GM10847 (cell line): Measurements from ENCODE around the gene ZNF697.

ENCODE experiments used
- POLR2A ChIP-seq: IDR thresholded peaks from 2 replicates; pipeline ENCODE4 v1.6.1; 2011; ENCODE audit not compliant: insufficient read length; ENCODE audit errors: extremely low read depth

Gene ZNF697

DNA sequence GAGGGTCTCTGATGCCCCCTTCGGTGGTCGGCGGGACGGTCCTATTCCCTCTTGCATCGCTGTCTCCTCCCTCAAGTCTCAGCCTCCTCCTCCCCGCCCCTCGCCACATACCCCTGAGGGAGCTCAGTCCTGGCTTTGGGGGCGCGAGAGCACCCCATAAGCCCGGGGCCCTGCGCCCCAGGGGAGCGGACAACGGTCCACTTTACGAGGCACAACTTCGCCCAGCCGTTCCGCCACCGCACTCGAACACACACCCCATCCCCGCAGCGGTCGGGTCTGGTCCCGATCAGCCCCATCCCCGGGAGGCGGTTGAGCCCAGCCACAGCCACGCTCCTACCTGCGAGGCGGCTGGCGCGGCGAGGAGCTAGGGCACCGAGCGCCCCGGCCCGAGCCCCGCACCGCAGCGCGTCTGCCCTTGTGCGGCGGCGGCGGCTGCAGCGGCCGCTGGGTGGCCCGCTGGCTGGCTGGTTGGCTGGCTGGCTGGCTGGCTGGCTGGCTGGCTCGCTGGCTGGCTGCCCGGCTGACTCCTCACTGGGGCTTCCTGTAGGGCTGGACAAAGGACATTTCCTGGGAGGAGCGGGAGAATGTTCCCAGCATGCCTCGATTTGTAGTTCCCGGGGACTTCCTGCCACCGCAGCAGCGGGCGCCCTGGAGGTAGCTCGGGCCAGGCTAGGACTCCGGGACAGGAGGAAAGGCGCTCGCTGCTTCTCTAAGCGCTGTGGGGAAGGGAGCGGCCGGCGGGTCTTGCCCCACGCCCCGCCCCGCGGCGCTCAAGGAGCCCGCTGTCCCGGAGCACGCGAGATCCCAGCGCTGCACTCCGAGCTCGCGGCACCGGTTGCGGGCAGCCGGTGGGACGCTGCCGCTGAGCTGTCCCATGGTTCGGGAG is at the start of gene ZNF697:
TSS of gene ZNF697 (minus strand) at position 533 of the 886 bp plus-strand sequence. CDS start 22,166 bp downstream, outside the sequence.
- TF ChIP-seq POLR2A: peak; percentile 39

DNA sequence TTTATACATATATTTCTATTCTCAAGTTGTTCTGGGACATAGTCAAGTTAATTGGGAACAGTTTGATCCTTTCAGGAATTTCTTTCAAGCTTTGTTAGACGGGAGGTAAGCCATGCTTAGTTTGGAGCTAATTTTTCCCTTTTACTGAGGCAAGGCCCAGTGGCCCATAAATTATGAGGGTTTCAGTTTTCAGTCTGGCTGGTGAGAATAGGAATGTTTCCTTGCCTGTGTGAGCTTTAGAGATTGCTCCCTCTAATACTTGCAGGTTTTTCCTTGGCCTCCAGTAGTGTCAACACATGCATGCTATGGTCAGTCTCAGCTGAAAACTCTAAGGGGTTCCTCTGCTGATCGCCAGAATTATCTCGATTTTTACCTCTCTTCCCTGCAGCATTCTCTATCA is 49.5 kb upstream of the ZNF697 start:
- TF ChIP-seq POLR2A: no peak

DNA sequence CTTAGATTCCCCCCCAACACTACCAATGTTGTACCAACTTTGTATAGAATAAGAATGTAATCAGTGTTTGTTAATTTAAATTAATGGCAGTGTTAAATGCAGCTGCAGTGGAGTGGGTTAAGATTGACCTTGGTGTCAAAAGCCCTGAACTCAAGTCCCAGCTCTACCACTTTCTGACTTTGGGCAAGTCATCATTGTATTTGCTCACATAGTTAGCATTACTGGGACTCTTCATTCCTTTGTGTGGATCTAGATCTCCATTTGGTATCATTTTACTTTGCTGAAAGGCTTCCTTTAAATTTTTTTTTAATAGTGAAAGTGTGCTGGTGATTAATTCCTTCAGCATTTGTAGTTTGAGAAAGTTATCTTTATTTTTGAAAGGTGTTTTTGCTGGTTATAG is 41.4 kb upstream of the ZNF697 start:
- TF ChIP-seq POLR2A: no peak

DNA sequence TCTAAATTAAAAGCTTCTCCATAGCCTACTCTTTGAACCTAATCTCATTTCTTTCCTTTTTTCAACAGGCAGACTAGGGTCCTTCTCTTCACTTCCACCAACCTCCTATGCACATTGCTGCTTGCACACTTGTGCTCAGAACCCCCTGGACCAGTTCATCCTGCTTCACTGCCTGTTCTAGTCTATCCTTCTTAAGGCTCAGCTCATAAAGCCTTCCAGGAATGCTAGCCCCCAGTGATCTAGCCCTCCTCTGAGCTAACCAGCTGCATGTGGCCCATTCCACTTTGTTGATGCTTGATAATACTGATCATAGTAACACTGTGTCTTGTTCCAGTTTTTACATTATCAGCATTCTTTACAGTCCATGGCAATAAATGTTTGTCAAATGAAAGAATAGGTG is 40.7 kb upstream of the ZNF697 start:
- no peak for TF ChIP-seq POLR2A

DNA sequence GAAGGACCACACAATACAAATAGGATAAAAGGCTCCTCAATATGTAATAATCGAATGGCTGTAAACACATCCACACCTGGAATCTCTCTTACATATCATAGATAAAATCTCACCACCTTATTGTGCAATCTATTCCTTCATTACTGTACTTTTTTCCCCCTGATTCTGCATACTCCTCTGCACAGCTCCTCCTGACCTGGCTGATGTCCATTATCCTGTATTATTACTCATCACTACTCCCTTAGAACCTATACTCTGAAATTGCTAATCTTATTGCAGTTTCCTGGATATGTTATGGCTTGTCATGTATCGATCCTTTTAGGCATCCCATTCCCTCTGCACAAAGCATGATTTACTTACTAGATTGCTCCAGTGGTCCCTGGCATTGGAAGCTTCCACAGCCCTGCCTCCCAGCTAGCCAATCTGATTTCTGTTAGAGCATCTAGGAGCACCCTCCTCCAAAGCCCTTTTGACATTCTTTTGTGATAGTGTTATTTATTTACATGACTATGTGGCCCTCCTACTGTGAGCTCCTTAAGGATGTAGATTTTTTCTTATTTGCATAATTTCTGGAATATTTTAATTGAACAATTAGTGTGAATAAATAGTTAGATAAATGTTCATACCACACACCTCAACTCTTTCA is 39.5 kb upstream of the ZNF697 start:
- TF ChIP-seq POLR2A: no peak

DNA sequence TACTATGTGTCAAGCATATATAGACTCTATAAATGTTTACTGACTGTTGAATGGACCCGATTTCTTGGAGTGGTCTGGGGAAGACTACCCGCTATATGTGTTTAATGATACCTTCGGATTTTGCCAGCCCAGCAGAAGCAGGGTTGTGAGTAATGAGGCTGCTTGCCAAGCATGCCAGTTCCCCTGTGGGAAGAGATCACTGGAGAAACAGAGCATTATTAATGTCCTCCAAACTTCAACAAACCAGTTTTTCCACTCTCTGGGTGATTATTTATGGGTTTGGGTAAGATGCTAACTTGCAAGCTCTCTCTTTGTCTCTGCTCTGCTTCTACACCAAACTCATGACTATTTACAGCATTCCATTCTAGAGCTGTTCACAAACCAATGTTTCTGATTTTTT is 38.6 kb upstream of the ZNF697 start:
- no peak for TF ChIP-seq POLR2A

DNA sequence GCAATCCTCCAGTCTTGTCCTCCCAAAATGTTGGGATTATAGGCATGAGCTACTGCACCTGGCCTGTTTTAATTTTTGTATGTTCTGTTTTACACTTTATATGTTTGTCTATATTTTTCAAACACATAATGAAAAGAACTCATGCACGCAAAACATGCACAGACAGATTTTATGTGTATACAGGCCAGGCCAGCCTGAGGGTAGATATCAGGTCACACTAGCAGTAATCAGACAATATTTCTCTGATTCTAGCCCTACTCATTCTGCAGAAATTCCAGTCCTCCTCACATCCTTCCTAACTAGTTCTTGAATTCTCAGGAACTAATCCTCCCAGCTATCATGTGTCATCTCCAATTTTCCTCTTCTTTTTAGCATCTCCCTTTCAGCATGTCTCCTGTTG is 35.8 kb upstream of the ZNF697 start:
- TF ChIP-seq POLR2A: no peak

DNA sequence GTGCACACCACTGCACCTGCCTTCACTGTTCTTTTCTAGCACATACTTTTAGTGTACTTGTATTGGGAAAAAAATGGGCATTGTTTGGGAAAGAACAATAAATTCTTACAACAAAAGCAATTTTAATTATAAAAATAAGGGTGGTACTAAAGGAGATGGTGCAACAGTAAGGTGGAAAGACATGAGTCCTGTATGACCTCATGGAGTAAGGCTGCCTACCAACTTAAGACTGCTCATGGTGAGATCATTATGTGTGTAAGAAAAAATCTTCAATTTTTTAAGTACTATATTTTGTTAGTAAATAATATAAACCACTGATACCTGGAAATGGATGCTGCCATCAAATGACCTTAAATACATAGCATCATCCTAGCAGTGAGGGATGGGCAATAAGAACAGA is 34.1 kb upstream of the ZNF697 start:
- TF ChIP-seq POLR2A: no peak

DNA sequence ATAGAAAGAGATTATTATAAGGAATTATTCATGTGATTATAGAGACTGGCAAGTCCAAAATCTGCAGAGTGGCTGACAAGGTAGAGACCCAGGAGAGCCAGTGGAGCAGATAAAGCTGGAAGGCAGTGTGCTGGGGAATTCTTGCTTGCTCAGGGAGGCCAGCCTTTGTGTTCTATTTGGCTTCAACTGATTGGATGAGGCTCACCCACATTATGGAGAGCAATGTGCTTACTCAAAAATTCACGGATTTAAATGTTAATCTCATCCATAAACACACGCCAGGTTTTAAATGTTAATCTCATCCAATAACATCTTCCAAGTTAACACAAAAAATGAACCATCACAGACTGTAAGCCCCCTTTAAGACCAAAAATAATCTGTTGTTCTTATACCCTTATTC is 33.5 kb upstream of the ZNF697 start:
- TF ChIP-seq POLR2A: no peak

DNA sequence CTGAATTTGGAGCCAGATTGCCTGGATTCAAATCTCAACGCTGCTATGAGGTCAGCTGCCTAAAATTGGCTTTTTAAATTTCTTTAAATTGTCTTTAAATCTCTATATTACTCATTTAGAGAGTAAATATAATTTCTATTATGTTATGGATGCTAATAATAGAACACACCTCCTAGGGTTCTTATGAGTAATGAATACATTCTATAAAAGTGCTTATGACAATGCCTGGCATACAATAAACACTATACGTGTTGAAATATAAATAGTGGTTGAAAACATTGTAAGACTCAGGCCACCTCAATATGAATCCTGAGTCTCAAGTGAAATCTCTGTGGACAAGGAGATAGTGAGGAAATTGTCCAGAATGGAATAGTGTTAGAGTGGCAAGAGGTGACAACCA is 32.7 kb upstream of the ZNF697 start:
- no peak for TF ChIP-seq POLR2A

DNA sequence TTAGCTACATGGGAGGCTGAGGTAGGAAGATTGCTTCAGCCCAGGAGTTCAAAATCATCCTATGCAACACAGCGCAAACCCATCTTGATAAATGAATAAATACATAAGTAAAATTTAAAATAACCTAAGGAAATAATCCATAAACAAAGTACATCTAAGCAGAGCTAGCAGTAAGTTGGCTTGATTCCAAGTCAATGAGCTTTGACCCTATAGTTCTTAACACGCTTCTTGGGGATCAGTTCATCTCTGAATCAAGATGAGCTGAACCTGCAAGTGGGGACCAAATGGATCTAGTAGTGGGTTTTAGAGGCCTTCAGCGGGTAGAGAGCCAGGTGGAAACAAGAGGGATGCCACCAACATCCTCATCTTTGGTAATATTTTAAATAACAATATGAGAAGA is 32.1 kb upstream of the ZNF697 start:
- no peak for TF ChIP-seq POLR2A

DNA sequence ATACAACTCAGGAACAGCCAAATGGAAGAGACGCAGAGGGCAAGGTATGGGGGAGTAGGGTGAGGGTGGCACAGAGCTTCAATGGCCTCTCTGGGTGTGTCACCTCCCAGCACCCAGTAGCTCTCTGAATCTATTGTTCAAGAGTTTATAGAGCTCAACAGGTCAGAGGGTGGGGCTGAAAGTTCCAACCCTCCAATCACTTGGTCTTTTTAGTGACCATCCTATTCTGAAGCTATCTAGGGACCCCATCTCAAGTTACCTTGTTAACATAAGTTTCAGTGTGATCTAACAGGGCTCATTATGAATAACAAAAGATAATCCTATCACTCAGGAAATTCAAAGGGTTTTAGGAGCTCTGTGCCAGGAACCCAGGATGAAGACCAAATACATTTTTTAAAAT is 31.2 kb upstream of the ZNF697 start:
- no peak for TF ChIP-seq POLR2A

DNA sequence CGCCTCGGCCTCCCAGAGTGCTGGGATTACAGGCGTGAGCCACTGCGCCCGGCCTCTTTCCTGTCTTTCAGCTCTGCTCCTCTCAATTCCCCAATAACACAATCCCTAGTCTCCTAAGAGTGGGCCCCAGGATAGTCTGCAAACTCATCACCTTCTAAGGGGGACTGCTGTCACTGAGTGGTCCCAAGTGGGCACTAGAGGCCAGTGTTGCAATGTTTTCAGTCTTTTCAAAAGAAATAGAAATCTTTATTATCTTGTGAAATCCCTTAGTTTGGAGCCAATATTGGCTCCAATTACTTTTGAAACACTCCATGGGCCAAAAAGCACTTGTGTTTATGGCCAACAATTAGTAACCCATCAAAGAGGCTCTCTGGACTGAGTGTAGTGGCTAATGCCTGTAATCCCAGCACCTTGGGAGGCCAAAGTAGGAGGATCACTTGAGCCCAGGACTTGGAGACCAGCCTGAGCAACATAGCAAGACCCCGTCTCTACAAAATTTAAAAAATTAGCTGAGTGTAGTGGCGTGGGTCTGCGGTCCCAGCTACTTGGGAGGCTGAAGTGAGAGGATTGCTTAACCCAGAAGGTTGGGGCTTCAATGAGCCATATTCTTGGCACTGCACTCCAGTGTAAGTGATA is 28.6 kb upstream of the ZNF697 start:
- no peak for TF ChIP-seq POLR2A

DNA sequence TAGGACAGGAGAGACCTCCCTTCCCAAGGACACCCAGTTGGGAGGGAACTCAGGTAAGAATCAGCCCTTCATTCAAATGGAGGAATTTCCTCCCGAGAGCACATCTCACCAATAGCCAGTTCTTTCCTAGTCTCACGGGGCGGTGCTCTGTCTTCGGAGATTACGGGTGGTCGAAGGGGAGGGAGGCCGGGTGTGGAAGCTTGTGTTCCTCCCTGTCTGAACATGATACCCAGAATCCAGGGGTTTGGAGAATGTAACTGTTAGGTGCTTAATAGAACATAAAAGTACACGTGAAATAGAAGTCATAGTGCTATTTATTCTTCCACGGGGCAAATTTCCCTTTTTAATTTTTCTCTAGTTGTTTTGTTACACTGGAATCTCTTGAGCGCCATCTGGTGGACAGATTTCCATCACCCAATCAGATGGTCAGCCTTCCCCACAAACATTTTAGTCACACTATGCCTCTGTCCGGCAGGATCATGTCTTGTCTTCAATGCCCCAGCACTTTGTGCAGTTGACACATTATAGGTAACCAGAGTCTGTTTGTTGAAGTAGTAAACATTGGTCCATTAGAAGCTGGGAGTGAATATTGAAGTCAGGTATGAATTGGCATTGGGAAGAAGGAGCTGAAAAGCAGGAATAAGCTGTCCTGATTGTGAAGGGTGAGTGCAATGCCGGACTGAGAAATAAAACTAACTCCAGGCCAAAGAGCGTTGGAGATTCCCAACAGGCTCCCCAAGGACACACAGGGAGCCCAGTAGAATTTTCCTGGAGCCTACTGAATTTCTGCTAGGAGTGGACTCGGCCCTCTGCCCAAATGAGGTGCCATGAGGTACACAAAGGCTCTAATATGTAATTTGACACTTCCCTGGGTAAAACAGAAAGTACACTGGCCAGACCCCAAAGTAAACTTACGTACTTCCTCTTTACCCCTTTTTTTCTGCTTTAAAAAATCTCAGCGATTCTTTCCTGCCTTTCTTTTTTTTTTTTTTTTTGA is 27.6 kb upstream of the ZNF697 start:
- TF ChIP-seq POLR2A: no peak

DNA sequence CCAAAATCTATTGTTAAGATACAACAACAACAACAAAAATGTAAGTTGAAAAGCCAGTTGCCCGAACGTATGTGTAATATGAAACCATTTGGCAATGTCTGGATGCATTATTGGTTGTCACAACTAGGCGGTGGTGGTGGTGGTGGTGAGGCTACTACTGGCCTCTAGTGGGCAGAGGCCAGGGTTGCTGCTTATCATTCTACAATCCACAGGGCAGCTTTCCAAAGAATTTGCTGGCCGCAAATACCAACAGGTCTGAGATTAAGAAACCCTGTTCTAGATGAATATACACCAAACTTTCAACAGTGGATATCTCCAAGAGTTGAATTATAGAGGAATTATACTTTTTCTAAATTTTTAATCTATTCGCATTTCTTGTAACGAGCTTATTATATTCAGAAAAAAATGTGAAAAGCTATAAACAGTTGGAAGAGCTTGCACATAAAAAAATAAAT is 26.8 kb upstream of the ZNF697 start:
- no peak for TF ChIP-seq POLR2A
